HG03565 (cell line): ENCODE data around the gene IQCN.
A peak's percentile ranks its signal among the peaks of the same experiment; 100 is the strongest.

Experiments
- ATAC-seq: cut with Tn5 transposase; IDR thresholded peaks from one replicate; pipeline ENCODE4 v1.9.1; 2021; ENCODE audit warnings: mild to moderate bottlenecking, moderate library complexity; ENCODE audit not compliant: unreplicated experiment

The IQCN gene

GRCh38 chr19:18274219-18274780, at the start of gene IQCN:
Gene IQCN, minus strand, starts transcription at chr19:18274452. Its CDS starts 4,974 bp downstream, at chr19:18269478.
- ATAC-seq: no peak

GRCh38 chr19:18322759-18323460, 48.7 kb upstream of the IQCN start, which contains the start of gene LSM4:
Gene LSM4, minus strand, starts transcription at chr19:18323076. Its CDS starts 56 bp downstream, at chr19:18323020.
- peak; percentile 87 for ATAC-seq

- ATAC-seq: no peak
Observed at GRCh38 chr19:18322318-18322758, 48.1 kb upstream of the IQCN start.

GRCh38 chr19:18321734-18322102, 47.5 kb upstream of the IQCN start:
- ATAC-seq: no peak

- no peak for ATAC-seq
Observed at GRCh38 chr19:18320865-18321733, 46.8 kb upstream of the IQCN start.

- no peak for ATAC-seq
Observed at GRCh38 chr19:18319591-18320135, 45.4 kb upstream of the IQCN start.

- no peak for ATAC-seq
Observed at GRCh38 chr19:18317961-18318800, 43.9 kb upstream of the IQCN start.

- ATAC-seq: no peak
Observed at GRCh38 chr19:18313398-18313797, 39.1 kb upstream of the IQCN start.

GRCh38 chr19:18312092-18312534, 37.9 kb upstream of the IQCN start:
- ATAC-seq: no peak

- ATAC-seq: no peak
Observed at GRCh38 chr19:18311502-18312091, 37.3 kb upstream of the IQCN start.

- ATAC-seq: no peak
Observed at GRCh38 chr19:18310966-18311365, 36.7 kb upstream of the IQCN start.

- no peak for ATAC-seq
Observed at GRCh38 chr19:18310118-18310909, 36.1 kb upstream of the IQCN start.

GRCh38 chr19:18309525-18310064, 35.3 kb upstream of the IQCN start:
- no peak for ATAC-seq

- ATAC-seq: no peak
Observed at GRCh38 chr19:18308948-18309325, 34.7 kb upstream of the IQCN start.

GRCh38 chr19:18308051-18308947, 34.0 kb upstream of the IQCN start:
- no peak for ATAC-seq

GRCh38 chr19:18307271-18307681, 33.0 kb upstream of the IQCN start:
- ATAC-seq: no peak

- no peak for ATAC-seq
Observed at GRCh38 chr19:18306888-18307260, 32.6 kb upstream of the IQCN start.
